GM19395 (cell line): ENCODE results near the gene GRIN2D.

Experiments used
- ATAC-seq: cut with Tn5 transposase; IDR thresholded peaks from one replicate; pipeline ENCODE4 v1.9.1; 2021; ENCODE audit warnings: mild to moderate bottlenecking, moderate library complexity; ENCODE audit not compliant: unreplicated experiment

GRIN2D gene

DNA sequence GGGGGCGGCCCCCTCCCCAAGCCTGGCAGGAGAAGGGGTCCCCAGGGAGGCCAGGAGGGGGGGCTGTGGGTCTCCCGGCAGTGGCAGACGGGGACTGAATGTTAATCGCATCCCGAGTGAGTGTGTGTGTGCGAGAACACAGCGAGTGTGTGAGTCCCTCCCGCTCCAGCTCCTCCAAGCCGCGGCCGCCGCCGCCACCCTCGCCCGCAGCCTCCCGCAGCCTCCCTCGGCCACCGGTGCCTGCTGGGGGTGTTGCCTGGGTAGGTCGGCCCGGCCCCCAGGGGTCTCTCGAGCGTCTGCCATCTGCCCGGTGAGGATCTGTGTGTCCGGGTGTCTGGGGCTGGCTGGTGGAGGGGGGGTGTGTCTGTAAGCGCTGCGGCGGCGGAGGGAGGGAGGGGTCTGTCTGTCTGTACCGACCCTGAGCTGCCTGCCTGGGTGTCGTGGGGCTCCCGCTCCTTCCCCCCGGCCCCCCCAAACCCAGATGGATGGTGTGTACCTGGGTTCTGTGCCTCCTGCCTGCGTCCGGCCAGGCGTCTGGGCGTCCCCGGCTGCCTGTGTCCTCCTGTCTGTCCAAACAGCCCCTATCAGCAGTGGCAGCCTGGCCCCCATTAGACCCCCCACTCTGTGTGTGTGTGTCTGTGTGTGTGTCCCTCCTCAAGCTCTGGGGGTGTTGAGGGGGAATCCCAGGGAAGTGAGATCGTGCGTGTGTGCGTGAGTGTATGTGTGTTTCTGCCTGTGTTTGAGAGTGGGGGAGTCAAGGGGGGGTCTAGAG is at the start of gene GRIN2D:
Gene GRIN2D (plus strand): TSS at position 110 of the 772 bp plus-strand sequence. CDS start 4,725 bp downstream, outside the sequence.
- no peak for ATAC-seq

DNA sequence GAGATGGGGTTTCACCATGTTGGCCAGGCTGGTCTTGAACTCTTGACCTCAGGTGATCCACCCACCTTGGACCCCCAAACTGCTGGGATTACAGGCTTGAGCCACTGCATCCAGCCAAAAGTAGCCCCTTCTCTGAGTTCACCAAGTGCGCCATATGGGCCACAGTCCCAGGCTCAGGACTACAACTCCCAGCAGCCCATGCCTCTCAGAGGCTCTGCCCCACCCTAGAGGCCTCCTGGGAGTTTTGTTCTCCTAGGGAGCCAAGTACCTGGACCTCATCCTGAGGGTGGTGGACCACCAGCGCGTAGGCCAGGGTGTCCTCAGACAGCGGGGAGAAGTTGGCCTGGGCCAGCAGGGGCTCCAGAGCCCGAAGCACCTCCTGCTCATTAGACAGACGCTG is 48.6 kb upstream of the GRIN2D start:
- no peak for ATAC-seq

GRCh38 chr19:48346191-48346590 is 47.3 kb upstream of the GRIN2D start:
- ATAC-seq: no peak

DNA sequence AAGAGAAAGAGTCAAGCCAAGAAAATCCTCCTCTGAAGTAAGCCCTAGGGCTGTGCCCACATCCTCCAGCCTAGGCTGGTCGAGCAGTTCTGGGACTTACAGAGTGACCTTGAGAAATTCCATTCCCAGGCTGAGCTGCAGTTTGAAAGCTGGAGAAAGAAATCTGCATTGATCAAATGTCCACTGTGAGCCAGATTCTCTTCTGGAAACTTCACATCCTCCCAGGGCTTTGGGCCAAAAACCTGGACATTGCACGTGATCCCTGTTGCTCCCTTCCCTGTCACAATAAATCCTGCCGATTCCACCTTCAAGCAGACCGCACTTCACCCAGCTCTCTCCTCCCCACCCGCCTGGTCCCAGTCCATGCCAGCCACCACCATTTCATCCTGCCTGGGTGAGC is 45.4 kb upstream of the GRIN2D start:
- ATAC-seq: no peak

- ATAC-seq: no peak
These were observed 44.7 kb upstream of the GRIN2D start for GRCh38 chr19:48348737-48349136.

GRCh38 chr19:48350856-48351255 is 42.6 kb upstream of the GRIN2D start:
- no peak for ATAC-seq

DNA sequence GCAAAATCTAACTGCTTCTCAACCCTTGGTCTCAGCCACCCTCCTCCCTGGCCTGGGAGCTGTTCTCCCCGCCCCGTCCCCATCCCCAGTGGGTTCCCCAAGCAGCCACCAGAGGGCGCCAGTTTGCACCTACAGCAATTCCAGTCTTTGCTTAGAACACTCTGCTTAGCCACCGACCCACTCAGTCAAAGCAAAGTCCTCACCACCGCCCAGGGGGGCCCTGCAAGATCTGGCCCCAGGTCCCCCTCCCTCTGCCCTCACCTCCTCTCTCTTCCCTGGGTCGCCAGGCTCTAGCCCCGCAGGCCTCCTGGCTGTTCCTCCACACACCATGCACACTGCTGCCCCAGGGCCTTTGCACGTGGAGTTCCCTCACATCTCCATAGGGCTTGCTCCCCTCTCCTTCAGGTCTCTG is 42.1 kb upstream of the GRIN2D start:
- ATAC-seq: no peak

DNA sequence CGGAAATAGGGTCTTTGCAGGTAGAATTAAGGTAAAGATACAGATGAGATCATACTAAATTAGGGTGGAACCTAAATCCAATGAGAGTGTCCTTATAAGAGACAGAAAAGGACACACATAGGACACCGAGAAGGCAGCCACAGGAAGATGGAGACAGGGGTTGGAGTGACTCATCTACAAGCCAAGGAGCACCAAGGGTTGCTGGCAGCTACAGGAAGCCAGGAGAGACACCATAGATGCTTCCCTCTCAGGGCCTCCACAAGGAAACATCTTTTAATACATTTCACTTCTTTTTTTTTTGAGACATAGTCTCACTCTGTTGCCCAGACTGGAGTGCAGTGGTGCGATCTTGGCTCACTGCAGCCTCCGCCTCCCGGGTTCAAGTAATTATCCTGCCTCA is 39.8 kb upstream of the GRIN2D start:
- no peak for ATAC-seq

DNA sequence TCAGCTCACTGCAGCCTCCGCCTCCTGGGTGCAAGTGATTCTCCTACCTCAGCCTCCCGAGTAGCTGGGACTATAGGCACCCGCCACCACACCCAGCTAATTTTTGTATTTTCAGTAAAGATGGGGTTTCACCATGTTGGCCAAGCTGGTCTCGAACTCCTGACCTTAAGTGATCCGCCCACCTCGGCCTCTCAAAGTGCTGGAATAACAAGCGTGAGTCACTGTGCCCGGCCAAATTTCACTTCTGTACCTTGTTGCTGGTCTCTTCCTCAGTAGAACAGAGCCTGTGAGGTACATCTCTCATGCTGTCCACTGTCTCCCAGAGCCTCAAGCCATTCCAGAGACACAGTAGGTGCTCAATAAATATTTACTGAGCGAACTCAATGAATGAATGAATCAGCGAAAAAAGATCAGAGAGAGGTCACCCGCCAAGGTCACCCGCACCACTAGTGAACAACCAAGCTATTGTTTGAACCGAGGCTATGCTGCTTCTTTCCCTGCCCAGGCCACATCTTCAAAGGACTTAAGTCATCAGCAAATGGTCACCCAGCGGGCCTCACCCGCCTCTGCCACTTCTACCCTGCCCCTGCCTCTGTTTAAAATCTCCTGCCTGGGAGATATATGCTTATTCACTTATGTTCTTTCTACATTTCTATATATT is 39.0 kb upstream of the GRIN2D start:
- ATAC-seq: no peak

DNA sequence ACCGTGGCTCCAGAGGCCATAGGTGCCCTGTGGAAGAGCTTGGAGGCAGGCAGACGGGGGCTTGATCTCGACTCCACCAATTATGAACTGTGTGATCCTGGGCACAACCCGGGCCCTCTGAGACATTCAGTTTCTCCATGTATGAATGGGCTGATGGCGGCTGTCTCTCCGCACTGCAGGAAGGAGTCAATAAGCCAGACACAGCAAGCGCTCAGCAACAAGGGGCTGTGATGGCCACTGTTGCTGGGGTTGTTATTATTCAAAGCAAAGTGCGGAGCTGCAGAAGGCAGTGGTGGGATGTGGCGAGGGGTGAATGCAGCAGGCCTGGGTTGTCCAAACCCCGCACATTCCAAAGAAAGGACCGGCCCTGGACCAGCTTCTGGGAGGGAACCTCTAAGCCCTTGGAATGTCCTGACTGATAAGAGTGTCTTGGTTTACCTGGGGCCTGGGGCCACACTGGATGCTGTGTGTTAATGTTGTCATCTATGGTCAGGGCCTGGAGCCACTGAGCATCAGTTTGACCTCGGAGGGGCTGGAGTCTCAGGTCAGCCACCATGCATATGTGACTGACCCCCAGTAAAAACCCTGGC is 38.0 kb upstream of the GRIN2D start:
- no peak for ATAC-seq

DNA sequence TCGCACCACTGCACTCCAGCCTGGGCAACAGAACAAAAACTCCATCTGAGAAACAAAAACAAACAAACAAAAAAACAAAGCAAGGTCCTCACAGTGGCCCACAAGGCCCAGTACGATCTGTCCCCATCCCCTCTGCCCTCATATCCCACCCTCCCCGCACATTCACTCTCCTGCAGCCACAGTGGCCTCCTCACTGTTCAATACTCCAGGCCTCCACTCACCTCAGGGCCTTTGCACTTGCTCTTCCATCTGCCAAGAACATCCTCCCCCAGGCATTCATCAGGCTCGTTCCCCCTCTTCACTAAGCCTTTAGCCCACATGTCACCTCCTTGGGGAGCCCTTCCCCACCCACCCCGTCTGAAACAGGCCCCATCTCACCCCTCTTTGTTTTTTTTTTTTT is 34.3 kb upstream of the GRIN2D start:
- ATAC-seq: no peak

GRCh38 chr19:48361912-48362311 is 31.6 kb upstream of the GRIN2D start:
- no peak for ATAC-seq

DNA sequence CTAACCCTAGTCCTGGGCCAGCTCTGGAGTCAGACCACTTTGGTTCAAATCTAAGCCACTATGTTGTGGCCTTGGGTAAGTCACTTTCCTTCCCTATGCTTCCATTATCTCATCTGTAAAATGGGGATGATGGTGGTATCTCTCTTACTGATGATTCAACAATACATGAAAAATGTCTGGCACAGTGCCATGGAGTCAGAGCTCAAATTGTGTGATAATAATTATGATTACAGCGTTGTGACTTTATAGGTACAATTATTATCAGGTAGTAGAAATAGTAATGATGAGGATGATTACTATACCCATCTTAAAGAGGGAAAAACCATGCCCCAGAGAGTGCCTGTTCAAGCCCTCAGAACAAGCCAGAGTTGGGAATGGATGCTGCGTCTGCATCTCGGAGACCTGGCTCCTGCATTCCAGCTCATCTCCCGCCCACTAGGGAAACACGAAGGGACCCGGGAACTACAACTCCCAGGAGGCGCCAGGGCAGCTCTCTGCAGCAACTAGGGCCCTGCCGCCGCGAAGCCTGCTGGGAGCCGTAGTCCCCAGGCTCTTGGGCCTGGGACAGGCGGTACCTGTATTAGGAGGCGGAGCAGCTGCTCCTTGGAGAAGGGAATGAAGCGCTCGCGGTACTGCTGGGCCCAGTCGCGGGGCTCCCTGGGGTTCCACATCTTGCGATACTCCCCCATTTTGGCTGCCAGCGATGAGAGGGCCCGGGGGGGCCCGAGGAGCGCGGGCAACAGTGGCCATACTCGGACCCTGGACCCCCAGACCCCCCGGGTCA is 30.6 kb upstream of the GRIN2D start:
- ATAC-seq: peak; percentile 43

DNA sequence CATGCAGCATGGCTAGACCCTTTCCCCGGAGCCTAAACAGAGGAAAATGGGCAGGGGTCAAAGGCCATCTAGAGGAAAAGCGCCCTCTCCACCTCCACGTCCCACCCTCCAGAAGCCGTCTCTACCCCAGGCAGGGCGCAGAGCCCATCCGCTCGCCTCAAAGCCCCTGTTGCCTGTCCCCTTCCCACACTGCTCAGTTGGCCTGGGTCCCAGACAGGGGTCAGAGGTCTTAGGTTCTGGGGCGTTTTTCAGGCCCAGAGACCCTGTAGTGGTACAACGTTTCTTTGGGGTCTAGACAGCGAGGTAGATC is 30.0 kb upstream of the GRIN2D start:
- peak; percentile 32 for ATAC-seq

- peak; percentile 77 for ATAC-seq
These were observed 29.5 kb upstream of the GRIN2D start, which contains the start of the genes SYNGR4 and TMEM143 for GRCh38 chr19:48363810-48364597. Gene SYNGR4 (plus strand): TSS chr19:48364367. CDS start chr19:48365843, 1,476 bp downstream. Gene TMEM143 (minus strand): TSS chr19:48363940. CDS start chr19:48363920, 20 bp downstream.

GRCh38 chr19:48364598-48365348 is 28.7 kb upstream of the GRIN2D start:
- no peak for ATAC-seq

- ATAC-seq: no peak
These were observed 27.9 kb upstream of the GRIN2D start for GRCh38 chr19:48365602-48366001.

DNA sequence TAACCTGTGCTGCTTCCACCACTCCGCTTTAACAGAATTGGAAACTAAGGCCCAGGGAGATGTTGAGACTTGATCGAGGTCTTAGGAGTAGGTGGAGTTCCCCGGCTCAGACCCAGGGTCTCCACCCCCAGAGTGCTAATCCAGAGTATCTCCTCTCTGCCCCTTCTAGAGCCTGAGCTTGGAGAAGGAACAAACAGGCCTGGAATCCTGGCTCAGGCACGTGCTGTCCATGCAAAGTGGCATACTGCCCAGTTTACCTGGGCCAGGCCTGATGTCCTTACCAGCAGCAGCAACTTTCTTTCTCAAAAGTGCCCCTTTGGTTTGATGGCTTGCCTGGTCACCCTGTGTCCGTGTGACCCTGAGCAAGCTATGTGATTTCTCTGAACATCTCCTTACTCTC is 25.6 kb upstream of the GRIN2D start:
- no peak for ATAC-seq

GRCh38 chr19:48368936-48369335 is 24.5 kb upstream of the GRIN2D start:
- ATAC-seq: no peak

DNA sequence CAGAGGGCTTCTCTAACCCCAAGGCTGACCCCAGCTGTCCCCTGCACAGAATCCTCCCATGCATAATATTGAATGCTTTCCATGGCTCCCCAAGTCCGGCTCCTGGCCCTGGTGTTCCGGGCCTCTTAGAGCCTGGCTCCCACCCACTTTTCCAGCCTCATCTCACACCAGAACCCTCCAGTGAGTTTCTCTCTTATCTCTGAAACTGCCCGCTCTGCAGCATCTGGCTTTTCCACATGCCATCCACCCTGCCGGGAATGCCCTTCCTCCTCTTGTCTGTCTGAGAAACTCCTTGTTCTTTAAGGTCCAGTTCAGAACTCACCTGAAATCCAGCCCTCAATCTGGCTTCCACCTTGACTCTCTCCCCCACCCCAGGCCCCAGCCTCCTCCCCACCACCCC is 22.5 kb upstream of the GRIN2D start:
- no peak for ATAC-seq
